Ecto neural progenitor cell (in vitro differentiated cells): ENCODE measurements around the gene PROCA1.
"Not testable (repeated sequence)": the region's sequence is repeated elsewhere in the genome, so short reads cannot be mapped to it uniquely, and the experiment has no call there.

Experiments
- DNase-seq: peaks from one replicate; pipeline ENCODE4 v3.0.0-alpha.2; 2018; ENCODE audit warnings: low spot score

The PROCA1 gene

DNA sequence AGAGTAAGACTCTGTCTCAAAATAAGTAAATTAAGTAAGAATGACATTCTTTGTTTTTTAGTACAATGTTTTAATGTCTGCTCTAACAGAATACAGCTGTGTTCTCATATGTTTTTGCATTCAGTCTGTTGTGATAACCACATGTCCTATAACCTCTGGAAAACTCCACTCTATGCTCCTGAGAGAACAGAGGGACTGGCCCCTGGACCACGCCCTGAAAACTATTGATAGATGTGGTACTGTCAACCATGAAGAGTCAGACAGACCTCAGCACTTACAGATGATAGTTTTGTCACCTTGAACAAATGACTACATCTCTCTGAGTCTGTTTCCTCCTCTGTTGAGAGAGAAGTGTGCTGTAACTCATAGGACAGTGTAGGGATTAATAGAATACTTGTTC lies 41.8 kb downstream of the PROCA1 start:
- DNase-seq: no peak

GRCh38 chr17:28667870-28668269 lies 43.8 kb downstream of the PROCA1 start:
- DNase-seq: peak; percentile 55

GRCh38 chr17:28665994-28666393 lies 45.7 kb downstream of the PROCA1 start:
- no peak for DNase-seq

GRCh38 chr17:28663723-28664122 lies 48.0 kb downstream of the PROCA1 start:
- DNase-seq: no peak

- no peak for DNase-seq
These were observed 49.2 kb downstream of the PROCA1 start for GRCh38 chr17:28662527-28662829.

GRCh38 chr17:28661635-28662526 lies 49.8 kb downstream of the PROCA1 start, which contains the start of the genes SDF2 and SUPT6H:
SDF2 (minus strand) TSS chr17:28661906; CDS start chr17:28661876, 30 bp downstream.
SUPT6H (plus strand) TSS chr17:28662205; CDS start chr17:28673402, 11,197 bp downstream.
- DNase-seq: peak; percentile 97

DNA sequence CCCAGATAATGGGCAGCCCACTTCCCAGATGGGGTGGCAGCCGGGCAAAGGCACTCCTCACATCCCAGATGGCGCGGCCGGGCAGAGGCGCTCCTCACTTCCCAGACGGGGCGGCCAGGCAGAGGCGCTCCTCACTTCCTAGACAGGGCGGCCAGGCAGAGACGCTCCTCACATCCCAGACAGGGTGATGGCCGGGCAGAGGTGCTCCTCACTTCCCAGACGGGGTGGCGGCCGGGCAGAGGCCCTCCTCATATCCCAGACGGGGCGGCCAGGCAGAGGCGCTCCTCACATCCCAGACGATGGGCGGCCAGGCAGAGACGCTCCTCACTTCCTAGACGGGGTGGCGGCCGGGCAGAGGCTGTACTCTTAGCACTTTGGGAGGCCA lies 52.2 kb downstream of the PROCA1 start:
- not testable (repeated sequence) for DNase-seq

- not testable (repeated sequence) for DNase-seq
These were observed 52.8 kb downstream of the PROCA1 start for GRCh38 chr17:28658766-28659496.

GRCh38 chr17:28658342-28658741 lies 53.3 kb downstream of the PROCA1 start:
- DNase-seq: not testable (repeated sequence)

DNA sequence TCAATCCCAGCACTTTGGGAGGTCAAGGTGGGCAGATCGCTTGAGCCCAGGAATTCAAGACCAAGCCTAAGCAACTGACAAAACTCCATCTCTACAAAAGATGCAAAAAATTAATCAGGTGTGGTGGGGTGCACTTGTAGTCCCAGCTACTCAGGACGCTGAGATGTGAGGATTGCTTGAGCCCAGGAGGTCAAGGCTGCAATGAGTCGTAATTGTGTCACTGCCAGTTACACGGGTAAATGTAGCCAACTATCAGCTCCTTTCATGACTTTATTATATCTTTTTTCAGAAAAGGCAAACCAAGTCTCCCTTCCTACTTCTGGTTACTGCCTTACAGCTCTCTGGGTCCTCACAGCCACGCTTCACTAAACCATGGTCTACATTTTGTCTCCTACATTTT lies 53.9 kb downstream of the PROCA1 start:
- no peak for DNase-seq

- DNase-seq: no peak
These were observed 56.5 kb downstream of the PROCA1 start for GRCh38 chr17:28655160-28655559.
